Epithelial cell of esophagus (primary cell): ENCODE results near the gene FILIP1.
"Not testable (repeated sequence)": the region's sequence is repeated elsewhere in the genome, so short reads cannot be mapped to it uniquely, and the experiment has no call there.

ENCODE experiments used
- DNase-seq: peaks from one replicate; pipeline ENCODE4 v3.0.0; 2010; ENCODE audit warnings: low read depth
- H3K4me3 ChIP-seq: 2 replicates; pipeline ENCODE4 v1.5.1; 2011; ENCODE audit warnings: mild to moderate bottlenecking, low read length, control low read depth
- CTCF ChIP-seq: IDR thresholded peaks from 2 replicates; pipeline ENCODE4 v1.5.1; 2011; ENCODE audit warnings: low read depth, mild to moderate bottlenecking, low read length, control low read depth, inconsistent platforms; ENCODE audit not compliant: insufficient read depth; ENCODE audit errors: missing control alignments

Gene FILIP1

GRCh38 chr6:75444899-75445298 is 48.7 kb downstream of the FILIP1 start:
- H3K4me3 ChIP-seq: no peak overlapping the region
- no peak for TF ChIP-seq CTCF
- no peak for DNase-seq

GRCh38 chr6:75441883-75442282 is 51.7 kb downstream of the FILIP1 start:
- not testable (repeated sequence) for DNase-seq, H3K4me3 ChIP-seq

DNA sequence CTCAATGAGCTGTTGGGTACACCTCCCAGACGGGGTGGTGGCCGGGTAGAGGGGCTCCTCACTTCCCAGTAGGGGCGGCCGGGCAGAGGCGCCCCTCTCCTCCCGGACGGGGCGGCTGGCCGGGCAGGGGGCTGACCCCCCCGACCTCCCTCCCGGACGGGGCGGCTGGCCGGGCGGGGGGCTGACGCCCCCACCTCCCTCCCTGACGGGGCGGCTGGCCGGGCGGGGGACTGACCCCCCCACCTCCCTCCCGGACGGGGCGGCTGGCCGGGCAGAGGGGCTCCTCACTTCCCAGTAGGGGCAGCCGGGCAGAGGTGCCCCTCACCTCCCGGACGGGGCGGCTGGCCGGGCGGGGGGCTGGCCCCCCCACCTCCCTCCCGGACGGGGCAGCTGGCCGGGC is 52.1 kb downstream of the FILIP1 start:
- not testable (repeated sequence) for DNase-seq, H3K4me3 ChIP-seq

DNA sequence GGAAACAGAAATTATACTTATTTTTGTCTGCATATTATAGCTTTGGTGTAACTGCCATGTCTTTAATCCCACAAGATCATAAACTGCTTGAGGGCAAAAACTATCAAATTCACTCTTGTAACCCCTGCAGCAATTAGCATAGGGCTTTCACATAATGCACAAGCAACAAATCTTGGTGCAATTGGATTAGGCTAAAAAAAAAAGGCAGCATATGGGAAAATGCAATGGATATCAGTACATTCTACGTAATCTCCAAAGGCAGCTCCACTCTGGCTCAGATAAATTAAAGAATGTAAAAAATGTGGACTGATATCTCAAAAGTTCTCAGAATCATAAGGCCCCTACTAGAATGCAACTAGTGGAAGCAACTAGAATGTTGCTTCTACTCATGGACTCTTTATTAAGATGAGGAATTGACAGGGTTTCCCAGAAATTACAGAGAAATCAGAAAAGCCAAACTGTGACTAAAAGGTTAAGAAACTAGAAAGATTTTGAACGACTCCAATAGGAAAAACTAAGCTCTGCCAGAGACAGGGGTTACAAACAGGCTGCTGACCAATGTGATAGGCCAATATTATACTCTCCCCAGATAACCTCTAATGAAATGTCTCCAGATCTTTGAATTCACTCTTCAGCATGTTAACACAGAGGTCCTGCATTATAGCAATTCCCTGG is 55.0 kb downstream of the FILIP1 start:
- no peak for TF ChIP-seq CTCF
- DNase-seq: no peak
- no peak overlapping the region for H3K4me3 ChIP-seq

- TF ChIP-seq CTCF: no peak
- no peak overlapping the region for H3K4me3 ChIP-seq
- DNase-seq: no peak
Observed at GRCh38 chr6:75438013-75438431, 55.6 kb downstream of the FILIP1 start.

DNA sequence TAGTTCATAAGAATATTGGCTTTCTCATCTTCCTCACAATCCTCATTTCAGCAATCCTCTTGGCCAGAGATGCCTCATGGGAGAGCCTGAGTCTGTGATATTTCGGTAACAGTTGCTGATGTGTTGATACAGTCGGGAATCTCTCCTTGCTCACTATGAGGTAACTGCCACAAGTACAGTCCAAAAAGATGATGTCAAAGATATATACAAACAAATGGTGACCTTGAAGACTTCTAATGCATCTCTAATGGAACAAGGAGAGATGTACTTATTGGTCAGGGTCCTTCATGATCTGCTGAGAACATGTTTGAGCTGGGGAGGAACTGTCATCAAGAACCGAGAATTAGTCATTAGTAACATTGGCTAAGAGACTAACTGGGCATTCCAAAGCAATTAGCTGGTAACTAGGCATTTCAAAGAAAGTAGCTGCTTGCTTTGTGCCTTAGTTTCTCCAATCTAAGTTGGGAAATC is 56.1 kb downstream of the FILIP1 start:
- H3K4me3 ChIP-seq: no peak overlapping the region
- DNase-seq: peak; percentile 81
- no peak for TF ChIP-seq CTCF

DNA sequence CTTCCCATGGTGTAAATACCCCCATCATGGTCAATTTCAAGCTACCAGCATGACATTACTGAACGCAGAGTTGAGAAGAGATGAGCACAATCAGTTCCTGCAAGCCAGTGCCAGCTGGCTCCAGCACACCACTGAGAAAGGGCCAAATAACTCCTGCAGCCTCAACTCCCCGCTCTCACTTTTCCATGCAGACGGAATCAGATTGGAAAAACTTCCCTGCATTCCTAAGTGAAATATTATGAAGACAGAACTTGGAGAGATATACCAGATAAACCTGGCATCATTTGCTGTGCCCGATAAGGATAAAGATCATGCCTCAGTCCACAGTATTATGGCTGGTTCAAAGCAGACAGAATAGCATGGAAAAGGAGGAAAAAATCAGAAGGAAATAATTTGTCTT is 56.7 kb downstream of the FILIP1 start:
- H3K4me3 ChIP-seq: no peak overlapping the region
- DNase-seq: no peak
- no peak for TF ChIP-seq CTCF

DNA sequence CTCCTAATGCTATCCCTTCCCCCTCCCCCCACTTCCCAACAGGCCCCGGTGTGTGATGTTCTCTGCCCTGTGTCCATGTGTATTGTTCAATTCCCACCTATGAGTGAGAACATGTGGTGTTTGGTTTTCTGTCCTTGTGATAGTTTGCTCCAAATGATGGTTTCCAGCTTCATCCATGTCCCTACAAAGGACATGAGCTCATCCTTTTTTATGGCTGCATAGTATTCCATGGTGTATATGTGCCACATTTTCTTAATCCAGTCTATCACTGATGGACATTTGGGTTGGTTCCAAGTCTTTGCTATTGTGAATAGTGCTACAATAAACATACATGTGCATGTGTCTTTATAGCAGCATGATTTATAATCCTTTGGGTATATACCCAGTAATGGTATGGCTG is 60.8 kb downstream of the FILIP1 start:
- DNase-seq, H3K4me3 ChIP-seq: not testable (repeated sequence)
